PC-9 (cell line): ENCODE measurements around the gene ZGRF1. TPM values are rescaled to one million over a fixed set of nuclear protein-coding genes. Genes with fewer than 3 reads are reported as not detected.

Experiments
- BruUV-seq: library from RNA; stranded (reverse); fragments of 400-500 nt; replicated peaks from 2 replicates; lab custom pipeline; 2021; lab: Mats Ljungman, UMichigan
- CTCF ChIA-PET: fragments of 300-600 bp; sonication (Branson Sonifier 250); formaldehyde crosslinking; loops from one replicate; lab custom pipeline; 2022; ENCODE audit warnings: antibody characterized with exemption; lab: Charles Lee
- POLR2A ChIA-PET: fragments of 300-600 bp; sonication (Branson Sonifier 250); formaldehyde crosslinking; loops from one replicate; lab custom pipeline; 2022; ENCODE audit warnings: antibody characterized with exemption; ENCODE audit not compliant: unreplicated experiment; lab: Charles Lee
- DNase-seq, 2 experiments: peaks; one replicate each; pipeline versions ENCODE4 v3.0.0 to v3.0.0-alpha.2; 2015 to 2022; ENCODE audit warnings: mixed read lengths in 1 of 2
- H2AFZ ChIP-seq: fragments of 200-600 bp; sonication (generic); 2 replicates; pipeline ENCODE4 v1.8.1; 2017; ENCODE audit warnings: antibody characterized with exemption
- H3F3A ChIP-seq: fragments of 200-600 bp; sonication (generic); 2 replicates; pipeline ENCODE4 v1.8.1; 2017; ENCODE audit warnings: antibody characterized with exemption, mild to moderate bottlenecking, low read depth; ENCODE audit not compliant: insufficient read depth
- H3K27ac ChIP-seq: fragments of 200-600 bp; sonication (generic); 2 replicates; pipeline ENCODE4 v1.6.1; 2016; ENCODE audit warnings: mixed run types
- H3K27me3 ChIP-seq: fragments of 200-600 bp; sonication (generic); 2 replicates; pipeline ENCODE4 v1.6.1; 2016; ENCODE audit warnings: low read depth, mixed run types; ENCODE audit not compliant: insufficient read depth
- H3K36me3 ChIP-seq: fragments of 200-600 bp; sonication (generic); 2 replicates; pipeline ENCODE4 v1.6.1; 2016; ENCODE audit warnings: low read depth, mixed run types
- H3K4me1 ChIP-seq: fragments of 200-600 bp; sonication (generic); replicated peaks from 2 replicates; pipeline ENCODE4 v1.6.1; 2016; ENCODE audit warnings: mixed run types; ENCODE audit not compliant: insufficient read depth
- H3K4me2 ChIP-seq: fragments of 200-600 bp; sonication (generic); 2 replicates; pipeline ENCODE4 v1.6.1; 2017; ENCODE audit warnings: mixed run types
- H3K4me3 ChIP-seq: fragments of 200-600 bp; sonication (generic); 2 replicates; pipeline ENCODE4 v1.6.1; 2016; ENCODE audit warnings: mixed run types
- H3K79me2 ChIP-seq: fragments of 200-600 bp; sonication (generic); 2 replicates; pipeline ENCODE4 v1.6.1; 2017; ENCODE audit warnings: low read depth, mixed run types
- H3K9me2 ChIP-seq: fragments of 200-600 bp; sonication (generic); 2 replicates; pipeline ENCODE4 v1.8.1; 2017; ENCODE audit warnings: mild to moderate bottlenecking; ENCODE audit not compliant: insufficient read depth
- H3K9me3 ChIP-seq: fragments of 200-600 bp; sonication (generic); 2 replicates; pipeline ENCODE4 v1.8.1; 2016; ENCODE audit warnings: low read depth; ENCODE audit not compliant: insufficient read depth
- H4K20me1 ChIP-seq: fragments of 200-600 bp; sonication (generic); 2 replicates; pipeline ENCODE4 v1.8.1; 2017; ENCODE audit not compliant: insufficient read depth
- CTCF ChIP-seq: fragments of 200-600 bp; sonication (generic); conservative IDR thresholded peaks from 2 replicates; pipeline ENCODE4 v1.6.1; 2017; ENCODE audit warnings: mixed run types, antibody characterized with exemption, mild to moderate bottlenecking, moderate library complexity
- EZH2 ChIP-seq: fragments of 200-600 bp; sonication (generic); IDR thresholded peaks from 2 replicates; pipeline ENCODE4 v1.8.0; 2017; ENCODE audit warnings: antibody characterized with exemption, low read depth
- intact Hi-C: fragments of 100-400 bp; cut with micrococcal nuclease; formaldehyde crosslinking; loops from one replicate; pipeline ENCODE4 v1.10.0; 2022; ENCODE audit not compliant: unreplicated experiment
- total RNA-seq: library from RNA; stranded (reverse); gene quantifications from 2 replicates; pipeline ENCODE4 v1.2.3, GENCODE V29; 2021

ZGRF1 gene
- total RNA-seq, 1 experiment from 2014 or later: 17.3 TPM

- H3K4me3 ChIP-seq: no peak overlapping the region
- no peak for TF ChIP-seq CTCF
- TF ChIP-seq EZH2: no peak
- no peak overlapping the region for H2AFZ ChIP-seq
- no peaks in the 10 kb centered on the region for H3K79me2 ChIP-seq
- no peak overlapping the region for H3K4me2 ChIP-seq
- H3K36me3 ChIP-seq: no peaks in the 10 kb centered on the region
- BruUV-seq: no TSS peak
- H4K20me1 ChIP-seq: no peaks in the 10 kb centered on the region
- H3K9me2 ChIP-seq: no peaks in the 10 kb centered on the region
- H3F3A ChIP-seq: no peaks in the 10 kb centered on the region
- CTCF ChIA-PET: interaction anchor here (0.6 kb wide), 1 partner anchor 35 kb away, joined by 3 read pairs; no protein-coding TSS in a partner anchor
- POLR2A ChIA-PET: no interaction called here
- H3K27ac ChIP-seq: no peak overlapping the region
- H3K4me1 ChIP-seq: peaks cover 7% of the 10 kb centered on the region
- intact Hi-C loops: no loop called here
- H3K27me3 ChIP-seq: no peaks in the 10 kb centered on the region
- no peak for DNase-seq
- no peaks in the 10 kb centered on the region for H3K9me3 ChIP-seq
Measured at GRCh38 chr4:112591593-112591992, 45.1 kb downstream of the ZGRF1 start.

- H3K79me2 ChIP-seq: no peaks in the 10 kb centered on the region
- H3K27me3 ChIP-seq: no peaks in the 10 kb centered on the region
- ChIA-PET CTCF (no interaction called here), POLR2A (no interaction called here)
- H3K4me3 ChIP-seq: no peak overlapping the region
- peaks cover 7% of the 10 kb centered on the region for H3K4me1 ChIP-seq
- H4K20me1 ChIP-seq: no peaks in the 10 kb centered on the region
- no peak overlapping the region for H3K4me2 ChIP-seq
- intact Hi-C loops: no loop called here
- no peaks in the 10 kb centered on the region for H3K9me2 ChIP-seq
- no peaks in the 10 kb centered on the region for H3K9me3 ChIP-seq
- no peaks in the 10 kb centered on the region for H3K36me3 ChIP-seq
- H3K27ac ChIP-seq: no peak overlapping the region
- no peak overlapping the region for H2AFZ ChIP-seq
- DNase-seq: no peak
- no TSS peak for BruUV-seq
- TF ChIP-seq CTCF (no peak), EZH2 (no peak)
- no peaks in the 10 kb centered on the region for H3F3A ChIP-seq
Measured at GRCh38 chr4:112589206-112589605, 47.5 kb downstream of the ZGRF1 start.

GRCh38 chr4:112585977-112586736, 50.6 kb downstream of the ZGRF1 start:
- intact Hi-C loops: no loop called here
- TF ChIP-seq CTCF (no peak), EZH2 (no peak)
- Histone ChIP-seq H3K4me1 (peaks cover 7% of the 10 kb centered on the region), H3K27me3 (no peaks in the 10 kb centered on the region), H3K27ac (no peak overlapping the region), H3K79me2 (no peaks in the 10 kb centered on the region), H4K20me1 (no peaks in the 10 kb centered on the region; the same call in 1 of the 2 replicates), H3K9me3 (no peaks in the 10 kb centered on the region), H3K4me3 (no peak overlapping the region), H3K4me2 (no peak overlapping the region), H3K9me2 (no peaks in the 10 kb centered on the region), H2AFZ (no peak overlapping the region), H3F3A (no peaks in the 10 kb centered on the region), H3K36me3 (no peaks in the 10 kb centered on the region)
- ChIA-PET CTCF (no interaction called here), POLR2A (no interaction called here)
- DNase-seq: no peak
- no TSS peak for BruUV-seq
